Stimulated activated CD4-positive, alpha-beta T cell treated with anti-CD3 and anti-CD28 coated beads, Interleukin-2, amount 100 ng/mL, for 4 hours (primary cell): ENCODE data around the gene TRMT61A.
A peak's percentile ranks its signal among the peaks of the same experiment; 100 is the strongest.

ENCODE experiments used
- DNase-seq: peaks from one replicate; pipeline ENCODE4 v3.0.0-alpha.2; 2020; ENCODE audit warnings: low read depth

The TRMT61A gene

DNA sequence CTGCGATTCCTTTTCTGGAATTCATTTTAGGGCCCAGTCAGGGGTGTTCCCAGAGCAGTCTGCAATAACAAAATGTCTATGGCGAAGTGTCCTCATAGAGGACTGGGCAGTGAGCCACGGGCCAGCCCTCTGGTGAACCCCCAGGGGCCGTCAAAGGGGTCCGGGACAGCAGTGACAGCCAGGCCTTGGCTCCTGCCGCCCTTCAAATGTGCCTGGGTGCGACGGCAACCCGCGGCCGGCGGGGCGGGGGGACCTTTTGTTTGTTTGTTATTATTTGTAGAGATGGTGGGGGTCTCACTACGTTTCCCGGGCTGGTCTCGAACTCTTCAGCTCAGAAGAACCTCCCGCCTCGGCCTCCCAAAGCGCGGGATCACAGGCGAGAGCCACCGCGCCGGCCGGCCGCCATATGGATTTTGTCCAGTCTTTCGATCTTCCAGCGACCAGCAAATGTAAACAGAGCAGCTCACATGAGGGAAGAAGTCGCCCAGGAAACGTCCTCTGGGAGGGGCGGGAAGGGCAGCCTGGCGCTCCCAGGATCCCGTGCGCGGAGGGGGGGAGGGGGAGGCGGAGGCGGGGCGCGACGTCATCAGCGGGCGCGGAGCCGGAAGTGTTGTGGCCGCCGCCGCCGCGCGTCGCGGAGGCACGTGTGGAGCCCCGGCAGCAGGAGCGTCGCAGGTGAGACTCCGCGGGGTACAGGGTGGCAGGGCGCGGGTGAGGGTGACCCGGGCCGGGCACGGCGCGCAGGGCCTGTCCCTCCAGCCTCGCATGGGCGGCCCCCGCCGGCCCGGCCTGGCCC is at the start of gene TRMT61A:
Gene TRMT61A, plus strand, starts transcription at position 610 of the 796 bp plus-strand sequence. CDS start 783 bp downstream, outside the sequence.
- peak; percentile 65 for DNase-seq

DNA sequence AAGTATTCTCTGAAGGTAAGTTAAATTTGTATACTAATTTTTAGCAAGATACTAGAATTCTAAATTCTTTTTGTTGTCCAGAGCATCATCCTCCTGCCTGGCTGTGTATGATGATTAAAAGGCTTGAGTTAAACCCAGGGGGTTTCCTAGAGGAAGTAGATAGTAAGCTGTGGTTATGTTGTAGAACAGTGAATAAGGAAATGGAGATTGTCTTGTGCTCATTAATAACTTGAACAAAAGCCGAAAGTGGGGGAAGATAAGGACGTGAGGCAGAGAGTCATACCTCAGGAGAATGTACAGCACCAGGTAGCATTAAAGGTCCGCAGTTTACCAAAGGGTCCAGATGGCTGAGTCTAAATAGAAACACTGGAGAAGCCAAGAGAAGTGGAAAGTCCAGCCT is 48.4 kb upstream of the TRMT61A start:
- no peak for DNase-seq

DNA sequence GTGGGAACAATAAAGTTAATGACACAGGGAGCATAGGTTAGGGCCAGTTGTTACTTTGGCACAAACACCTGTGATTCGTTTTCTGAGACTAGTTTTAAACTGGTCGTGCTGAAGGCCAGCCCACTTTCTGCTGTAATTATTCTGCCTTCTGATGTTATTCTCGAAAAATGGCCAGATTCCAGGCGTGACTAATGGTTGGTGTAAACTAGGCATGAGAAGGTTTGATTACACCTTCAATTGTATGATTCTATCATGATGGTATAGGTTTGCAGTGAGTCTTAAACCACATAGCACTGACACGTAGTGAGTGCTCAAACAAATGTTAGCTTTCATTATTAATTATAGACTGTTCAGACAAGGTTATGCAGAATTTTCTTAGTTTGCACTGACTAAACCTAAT is 45.4 kb upstream of the TRMT61A start:
- DNase-seq = no peak

DNA sequence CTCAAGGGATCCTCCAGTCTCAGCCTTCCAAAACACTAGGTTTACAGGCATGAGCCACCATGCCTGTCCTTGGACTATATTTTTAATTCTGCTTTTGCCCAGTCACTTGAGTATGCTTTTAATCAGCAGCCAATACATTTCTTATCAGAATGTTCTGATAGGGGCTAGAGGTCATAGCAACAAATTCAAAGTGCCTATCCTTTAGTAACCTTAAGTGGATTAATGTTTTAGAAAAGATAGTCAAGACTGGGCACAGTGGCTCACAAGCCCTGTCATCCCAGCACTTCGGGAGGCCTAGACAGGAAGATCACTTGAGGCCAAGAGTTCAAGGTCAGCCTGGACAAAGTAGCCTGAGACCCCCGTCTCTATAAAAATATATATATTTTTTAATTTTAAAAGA is 43.5 kb upstream of the TRMT61A start:
- DNase-seq = no peak

DNA sequence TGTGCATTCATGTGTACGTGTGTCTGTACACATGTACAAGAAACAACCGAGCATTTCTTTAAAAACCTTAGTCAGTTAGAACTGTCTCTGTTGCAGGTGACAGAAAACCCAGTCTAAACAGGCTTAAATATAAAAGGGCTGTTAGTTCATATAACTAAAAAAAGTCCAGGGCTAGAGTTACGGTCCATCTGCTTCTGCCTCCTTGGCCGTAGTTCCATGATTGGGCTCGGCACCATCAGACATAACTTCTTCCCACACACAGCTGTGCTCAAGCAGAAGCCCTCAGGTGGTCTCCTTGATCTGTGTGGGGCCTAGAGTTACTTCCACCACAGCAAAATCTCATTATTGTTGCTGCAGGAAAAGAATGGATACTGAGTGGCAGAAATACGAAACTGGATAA is 40.9 kb upstream of the TRMT61A start:
- DNase-seq = no peak

DNA sequence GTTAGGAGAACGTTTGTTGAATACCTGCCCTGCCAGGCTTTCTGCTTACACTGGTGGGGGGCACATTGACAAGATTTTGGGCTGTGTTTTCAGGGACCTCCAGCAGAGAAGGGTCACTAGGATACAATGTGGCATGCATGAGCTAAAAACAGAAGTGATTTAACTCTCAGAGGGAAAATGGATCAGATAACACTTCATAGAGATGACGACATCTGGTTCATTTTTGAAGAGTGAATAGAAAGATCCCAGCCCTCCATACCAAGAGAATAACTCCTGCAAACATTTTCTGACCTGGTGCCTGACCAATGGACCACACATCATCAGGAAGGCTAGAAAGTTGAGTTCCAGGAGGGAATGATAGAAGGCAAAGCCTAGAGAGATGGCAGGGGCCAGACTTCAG is 40.0 kb upstream of the TRMT61A start:
- no peak for DNase-seq

DNA sequence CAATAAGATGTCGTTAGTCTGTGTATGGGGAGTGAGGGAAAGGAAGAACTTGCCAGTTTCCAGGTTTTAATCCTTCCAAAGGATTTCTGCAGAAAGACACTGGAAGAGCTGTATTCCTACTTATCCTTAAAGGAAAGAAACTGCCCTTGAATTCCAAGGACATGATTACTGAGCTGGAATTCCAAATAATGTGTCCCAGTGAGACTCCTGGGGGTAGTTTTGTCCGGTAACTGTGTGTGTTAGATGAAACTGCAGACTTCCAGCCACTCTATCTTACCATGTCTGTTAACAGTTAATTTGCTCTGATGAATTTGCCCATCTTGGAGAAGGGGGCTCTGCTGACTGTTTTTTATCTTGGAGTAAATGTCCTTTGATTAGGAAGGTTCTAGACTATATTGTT is 39.4 kb upstream of the TRMT61A start:
- no peak for DNase-seq

DNA sequence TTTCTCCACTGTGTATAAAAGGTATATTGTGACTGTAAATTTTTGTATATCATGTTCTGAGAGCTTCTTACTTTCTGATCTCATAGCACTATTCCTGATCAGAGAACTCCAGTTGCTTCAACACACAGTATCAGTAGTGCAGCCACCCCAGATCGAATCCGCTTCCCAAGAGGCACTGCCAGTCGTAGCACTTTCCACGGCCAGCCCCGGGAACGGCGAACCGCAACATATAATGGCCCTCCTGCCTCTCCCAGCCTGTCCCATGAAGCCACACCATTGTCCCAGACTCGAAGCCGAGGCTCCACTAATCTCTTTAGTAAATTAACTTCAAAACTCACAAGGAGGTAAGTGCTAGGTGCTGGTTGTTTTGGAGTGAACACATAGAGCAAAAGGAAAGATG is 37.3 kb upstream of the TRMT61A start:
- DNase-seq = no peak

DNA sequence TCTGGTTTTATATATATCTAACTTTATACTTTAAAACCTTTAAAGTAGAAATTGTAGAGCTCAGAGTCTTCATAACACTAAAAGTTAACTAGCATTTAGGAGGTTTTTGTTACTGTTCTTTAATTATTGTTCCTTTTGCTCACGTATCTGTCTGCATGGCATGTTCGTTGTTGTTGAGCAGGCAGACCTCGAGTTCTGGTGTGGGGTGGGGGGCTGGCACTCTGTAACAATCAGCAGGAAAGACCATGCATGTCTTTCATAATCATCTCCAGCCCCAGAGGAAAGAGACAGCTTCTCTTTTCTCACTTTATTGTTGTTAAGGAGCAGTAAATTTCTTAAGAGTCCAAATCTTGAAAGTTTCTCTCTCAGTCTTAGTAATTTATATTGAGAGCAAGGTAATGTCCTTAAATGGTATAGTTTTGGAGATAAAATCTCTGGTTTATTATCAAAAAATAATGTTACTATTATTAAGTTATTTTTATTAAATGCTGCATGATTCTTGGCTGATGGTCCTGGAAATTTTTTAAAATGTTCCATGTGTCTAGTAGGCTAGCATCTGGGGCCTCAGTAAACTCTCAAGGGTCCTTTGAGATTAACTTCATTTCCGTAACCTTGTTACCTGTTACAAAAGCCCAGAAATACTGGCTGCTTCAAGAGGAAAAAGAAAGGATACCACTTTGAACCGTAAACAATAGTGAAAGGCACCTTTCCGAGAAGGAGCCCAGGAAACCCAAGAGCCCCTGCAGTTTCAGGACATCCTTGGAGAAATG is 36.7 kb upstream of the TRMT61A start:
- no peak for DNase-seq

DNA sequence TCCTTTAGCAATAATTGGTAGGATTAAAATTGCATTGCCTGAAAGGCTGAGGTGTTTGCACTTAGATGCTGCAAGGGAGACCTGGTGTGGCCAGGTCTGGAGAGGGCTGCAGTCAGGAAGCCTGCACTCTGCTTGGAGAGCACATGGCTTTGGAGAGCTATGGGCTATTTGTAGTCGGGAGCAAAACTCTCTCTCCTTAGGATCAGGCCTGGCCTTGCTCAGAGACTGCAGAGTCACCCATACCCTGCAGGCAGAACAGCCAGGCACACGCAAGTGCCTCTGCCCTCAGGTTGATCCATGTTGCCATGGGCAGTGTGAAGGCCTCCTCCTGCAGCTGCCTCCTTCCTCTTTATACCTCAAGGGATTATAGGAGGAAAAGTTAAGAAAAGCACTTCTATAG is 33.1 kb upstream of the TRMT61A start:
- DNase-seq = no peak

DNA sequence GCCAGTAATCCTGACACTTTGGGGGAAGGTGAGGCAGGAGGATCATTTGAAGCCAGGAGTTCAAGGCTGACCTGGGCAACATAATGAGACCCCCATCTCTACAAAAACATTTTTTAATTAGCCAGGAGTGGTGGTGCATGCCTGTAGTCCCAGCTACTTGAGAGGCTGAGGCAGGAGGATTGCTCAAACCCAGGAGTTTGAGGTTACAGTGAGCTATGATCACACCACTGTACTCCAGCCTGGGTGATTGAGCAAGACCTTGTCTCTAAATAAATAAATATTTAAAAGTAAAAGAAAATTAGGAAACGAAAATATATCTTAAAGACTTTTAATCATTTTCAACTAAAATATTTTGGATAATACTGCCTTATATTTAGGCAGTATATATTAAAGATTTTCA is 32.2 kb upstream of the TRMT61A start:
- DNase-seq = no peak

DNA sequence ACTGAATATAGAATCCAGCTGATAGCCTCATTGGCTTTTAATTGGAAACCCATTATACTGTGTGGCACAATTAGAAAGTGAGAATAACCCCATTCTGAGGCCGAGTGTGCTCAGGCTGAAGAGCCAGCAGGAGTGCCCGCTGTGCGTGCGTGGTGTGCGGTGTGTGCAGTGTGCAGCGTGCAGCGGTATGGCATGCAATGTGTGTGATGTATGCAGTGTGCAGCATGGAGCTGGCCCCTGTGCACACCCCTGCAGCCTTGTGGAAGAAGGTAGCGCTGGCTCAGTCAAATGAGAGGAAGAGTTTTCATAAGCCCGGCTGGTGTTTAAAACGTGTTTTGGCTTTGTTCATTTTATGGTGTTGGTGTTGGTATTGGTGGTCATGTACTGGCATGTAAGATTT is 29.3 kb upstream of the TRMT61A start:
- DNase-seq = no peak

DNA sequence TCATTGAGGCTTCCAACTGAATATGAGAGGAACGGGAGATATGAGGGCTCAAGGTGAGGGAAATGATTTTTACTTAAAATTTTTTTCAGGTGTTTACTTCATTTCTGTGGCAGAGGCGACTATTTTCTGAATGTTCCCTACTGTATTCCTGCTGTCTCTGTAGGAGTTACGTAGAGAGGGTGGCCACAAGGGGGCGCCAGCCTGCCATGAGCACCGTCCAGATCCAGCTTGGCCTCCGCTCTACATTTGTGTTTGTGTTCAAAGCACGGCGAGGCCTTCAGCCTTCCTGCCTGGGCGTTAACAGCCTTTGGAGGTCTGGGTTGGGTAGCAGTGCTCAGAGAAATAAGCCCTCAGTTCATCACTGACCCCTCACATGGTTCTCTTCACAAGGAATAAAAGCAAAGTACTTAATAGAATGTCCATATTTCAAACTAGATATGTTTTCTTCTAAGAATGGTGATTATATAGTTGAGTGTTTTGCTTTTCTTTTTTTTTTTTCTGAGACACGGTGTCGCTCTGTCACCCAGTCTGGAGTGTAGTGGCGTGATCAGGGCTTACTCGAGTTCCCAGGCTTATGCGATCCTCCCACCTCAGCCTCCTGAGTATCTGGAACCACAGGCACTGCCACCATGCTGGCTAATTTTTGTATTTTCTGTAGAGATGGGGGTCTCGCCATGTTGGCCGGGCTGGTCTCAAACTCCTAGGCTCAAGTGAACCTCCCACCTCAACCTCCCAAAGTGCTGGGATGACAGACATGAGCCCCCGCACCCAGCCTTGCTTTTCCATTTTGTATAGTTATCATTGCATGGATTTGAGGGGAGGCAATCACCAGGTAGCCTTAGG is 28.6 kb upstream of the TRMT61A start:
- DNase-seq = peak; percentile 68

DNA sequence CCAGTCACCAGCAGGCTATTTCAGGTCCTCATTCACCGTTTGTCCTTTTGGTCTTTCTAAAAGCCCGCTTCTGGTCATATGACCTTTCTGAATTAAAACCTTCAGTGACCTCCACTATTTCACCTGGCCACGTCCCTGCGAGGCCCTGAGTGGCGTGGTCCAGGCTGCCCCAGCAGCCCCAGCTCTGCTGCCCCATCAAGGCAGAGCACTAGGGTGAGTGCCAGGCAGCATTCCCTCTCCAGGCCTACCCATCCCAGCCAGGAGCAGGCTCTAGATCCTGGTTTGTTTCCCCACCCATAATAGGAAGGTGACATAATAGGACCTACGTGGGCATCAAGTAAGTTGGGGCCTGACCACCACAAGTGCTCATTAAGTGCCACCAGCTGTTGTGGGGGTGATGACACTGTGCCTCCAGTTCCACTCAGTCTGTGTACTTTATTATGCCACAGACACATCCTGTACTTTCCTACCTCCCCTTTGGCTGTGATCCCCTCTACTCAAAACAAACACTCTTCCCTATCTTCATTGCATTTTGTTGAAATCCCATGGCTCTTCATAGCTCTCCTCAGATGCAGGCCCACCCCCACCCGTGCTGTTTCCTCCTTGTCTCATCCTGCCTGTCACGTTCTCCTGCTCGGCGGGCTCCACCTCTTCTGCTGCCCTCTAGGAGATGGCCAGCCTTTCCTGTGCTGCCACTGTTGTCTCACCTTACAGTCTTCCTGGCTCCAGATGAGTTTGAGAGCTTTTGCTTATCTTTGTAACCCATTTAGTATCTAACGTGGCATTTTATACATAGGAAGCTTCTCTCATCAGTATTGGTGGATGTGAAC is 27.7 kb upstream of the TRMT61A start:
- DNase-seq = no peak

DNA sequence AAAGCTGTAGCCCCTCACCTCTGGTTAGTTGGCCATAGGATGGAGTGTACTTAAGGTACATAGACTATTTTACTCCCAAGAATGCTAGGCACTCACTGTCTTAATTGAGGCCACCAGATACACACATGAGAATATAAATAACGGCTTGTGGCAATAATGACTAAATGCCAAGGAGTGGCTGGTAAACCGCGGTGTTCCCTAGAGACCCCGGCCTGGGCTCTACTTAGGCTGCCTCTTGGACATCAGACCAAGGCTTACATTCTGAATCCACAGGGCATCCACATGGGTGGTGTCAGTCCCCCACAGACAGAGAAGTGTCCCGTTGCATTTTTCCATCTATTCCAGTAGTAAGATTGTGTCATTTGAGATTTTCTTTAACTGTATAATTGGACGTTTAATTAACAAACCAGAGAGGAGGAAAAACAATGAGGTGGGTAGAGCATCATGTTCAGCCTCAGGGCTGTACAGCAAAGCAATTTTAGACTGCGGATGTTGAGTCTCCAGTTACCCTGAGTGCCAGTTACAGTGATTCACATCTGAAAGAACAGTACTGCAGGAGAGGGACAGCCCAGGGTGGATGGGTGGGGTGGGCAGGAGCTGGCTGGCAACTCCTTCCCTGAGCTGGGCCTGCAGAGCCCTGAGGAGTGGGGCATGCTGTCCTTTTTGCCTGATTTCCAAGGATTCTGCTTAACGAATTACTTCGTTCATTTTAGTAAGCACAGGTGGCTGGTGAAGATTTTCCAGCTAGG is 26.9 kb upstream of the TRMT61A start:
- no peak for DNase-seq

DNA sequence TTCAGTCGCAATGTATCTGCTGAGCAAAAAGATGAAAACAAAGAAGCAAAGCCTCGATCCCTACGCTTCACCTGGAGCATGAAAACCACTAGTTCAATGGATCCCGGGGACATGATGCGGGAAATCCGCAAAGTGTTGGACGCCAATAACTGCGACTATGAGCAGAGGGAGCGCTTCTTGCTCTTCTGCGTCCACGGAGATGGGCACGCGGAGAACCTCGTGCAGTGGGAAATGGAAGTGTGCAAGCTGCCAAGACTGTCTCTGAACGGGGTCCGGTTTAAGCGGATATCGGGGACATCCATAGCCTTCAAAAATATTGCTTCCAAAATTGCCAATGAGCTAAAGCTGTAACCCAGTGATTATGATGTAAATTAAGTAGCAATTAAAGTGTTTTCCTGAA is 26.1 kb upstream of the TRMT61A start:
- DNase-seq = no peak

DNA sequence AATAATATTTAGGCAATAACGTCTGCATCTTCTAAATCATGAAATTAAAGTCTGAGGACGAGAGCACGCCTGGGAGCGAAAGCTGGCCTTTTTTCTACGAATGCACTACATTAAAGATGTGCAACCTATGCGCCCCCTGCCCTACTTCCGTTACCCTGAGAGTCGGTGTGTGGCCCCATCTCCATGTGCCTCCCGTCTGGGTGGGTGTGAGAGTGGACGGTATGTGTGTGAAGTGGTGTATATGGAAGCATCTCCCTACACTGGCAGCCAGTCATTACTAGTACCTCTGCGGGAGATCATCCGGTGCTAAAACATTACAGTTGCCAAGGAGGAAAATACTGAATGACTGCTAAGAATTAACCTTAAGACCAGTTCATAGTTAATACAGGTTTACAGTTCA is 25.7 kb upstream of the TRMT61A start:
- no peak for DNase-seq

DNA sequence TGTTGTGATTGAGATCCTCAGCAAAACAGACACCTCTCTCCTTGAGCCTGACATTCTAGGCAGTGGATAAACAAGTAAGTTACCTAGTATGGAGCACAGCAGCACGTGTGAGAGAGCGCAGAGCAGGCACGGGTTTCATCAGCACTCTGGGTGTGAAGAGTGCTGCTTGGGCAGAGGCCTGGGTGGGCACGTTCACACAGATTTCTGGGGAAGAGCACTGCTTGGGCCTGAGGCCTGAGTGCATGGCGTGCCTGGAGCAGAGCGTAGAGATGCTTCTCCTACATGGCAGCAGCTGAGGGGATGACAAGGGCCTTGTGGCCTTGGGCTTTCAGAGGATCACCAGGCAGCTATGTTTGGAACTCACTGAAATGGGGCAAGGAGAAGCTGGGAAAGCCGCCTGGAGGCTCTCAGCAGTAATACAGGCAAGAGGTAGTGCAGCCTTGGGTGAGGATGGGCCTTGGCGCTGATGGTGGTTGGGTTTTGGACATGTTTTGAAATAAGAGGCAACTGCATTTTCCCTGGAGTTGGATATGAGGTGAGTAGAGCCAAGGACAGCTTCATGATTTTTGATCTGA is 23.9 kb upstream of the TRMT61A start:
- no peak for DNase-seq

DNA sequence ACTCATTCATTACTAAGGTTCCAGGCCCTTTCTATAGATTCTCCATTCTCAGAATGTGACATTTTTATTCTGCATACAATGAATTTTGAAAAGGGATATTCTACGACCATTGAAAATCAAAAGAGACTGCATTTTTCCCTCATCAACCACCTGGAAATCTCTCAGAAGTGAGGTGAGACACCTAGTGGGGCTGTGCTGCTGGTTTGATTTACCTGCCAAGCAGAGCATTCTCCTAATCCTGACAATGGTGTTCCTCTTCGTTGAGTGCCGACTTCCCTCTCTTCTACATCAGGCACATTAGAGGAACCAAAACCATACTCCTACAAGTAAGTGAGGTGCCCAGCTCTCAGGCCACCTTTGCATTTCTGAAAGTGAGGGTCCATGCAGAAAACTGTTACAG is 21.2 kb upstream of the TRMT61A start:
- no peak for DNase-seq

DNA sequence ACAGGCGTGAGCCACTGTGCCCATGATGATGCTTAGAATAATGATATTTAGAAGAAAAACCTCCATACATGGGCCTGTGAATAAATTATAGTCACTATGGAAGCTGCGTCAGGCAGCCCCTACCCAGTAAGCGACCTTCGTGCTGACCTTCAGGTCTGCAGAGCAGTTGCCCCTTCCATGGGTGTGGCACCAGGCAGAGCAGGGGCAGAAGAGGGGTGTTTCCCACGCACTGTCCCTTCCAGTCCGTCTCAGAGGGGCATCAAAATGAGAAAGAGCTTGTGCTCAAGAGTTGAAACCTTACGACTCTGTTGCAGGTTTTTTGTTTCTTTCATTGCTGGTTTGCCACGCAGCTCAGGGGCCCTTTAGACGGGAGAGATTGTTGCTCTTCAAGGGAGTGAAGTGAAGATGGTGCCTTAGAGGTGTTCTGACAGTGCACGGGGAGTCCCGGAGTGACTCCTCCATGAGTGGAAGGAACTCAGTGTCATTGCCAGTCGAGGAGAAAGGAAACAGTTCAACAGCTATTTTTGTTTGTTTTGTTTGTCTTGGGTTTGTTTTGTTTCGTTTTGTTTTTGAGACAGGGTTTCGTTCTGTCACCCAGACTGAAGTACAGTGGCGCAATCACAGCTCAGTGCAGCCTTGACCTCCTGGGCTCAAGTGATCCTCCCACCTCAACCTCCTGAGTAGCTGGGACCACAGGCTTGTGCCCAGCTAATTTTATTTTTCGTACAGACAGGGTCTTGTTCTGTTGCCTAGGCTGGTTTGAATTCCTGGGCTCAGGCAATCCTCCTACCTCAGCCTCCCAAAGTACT is 20.3 kb upstream of the TRMT61A start:
- DNase-seq = no peak
